Activated effector memory CD4-positive, alpha-beta T cell treated with Interleukin-2 at 50 U/mL for 16 hours (primary cell): Measurements from ENCODE around the gene PPP3CA.

Experiments used
- DNase-seq: peaks from one replicate; pipeline ENCODE4 v3.0.0-alpha.2; 2020

The PPP3CA gene

DNA sequence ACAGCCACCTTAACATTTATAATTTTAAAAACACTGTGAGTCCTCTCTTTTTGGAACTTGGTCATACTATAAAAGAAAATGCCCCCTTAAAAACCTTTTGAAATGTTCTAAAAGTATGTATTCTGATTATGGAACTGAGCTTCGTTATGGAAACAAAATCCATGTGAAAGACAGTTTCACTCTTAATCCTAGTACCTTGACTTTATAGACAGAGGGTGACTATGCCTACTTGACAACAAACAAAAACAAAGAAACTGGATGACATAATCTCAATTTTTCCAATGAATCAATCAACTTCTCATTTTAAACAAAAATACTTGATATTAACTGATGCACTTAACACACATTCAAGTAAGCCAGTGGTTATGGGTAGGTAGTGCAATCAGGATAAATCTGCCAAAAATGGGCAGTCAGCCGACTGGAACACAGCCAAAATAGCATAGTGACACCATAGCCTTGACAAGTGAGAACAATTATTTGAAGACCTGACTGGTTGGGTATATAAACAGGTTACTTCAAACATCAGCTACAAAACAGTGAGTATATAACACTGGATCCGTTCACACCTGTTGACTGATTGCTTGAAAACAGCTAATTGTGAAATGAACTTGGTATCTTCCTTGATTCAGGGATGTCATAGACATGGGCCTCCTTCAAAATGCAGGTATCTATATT lies 265.5 kb downstream of the PPP3CA start:
- DNase-seq = no peak

DNA sequence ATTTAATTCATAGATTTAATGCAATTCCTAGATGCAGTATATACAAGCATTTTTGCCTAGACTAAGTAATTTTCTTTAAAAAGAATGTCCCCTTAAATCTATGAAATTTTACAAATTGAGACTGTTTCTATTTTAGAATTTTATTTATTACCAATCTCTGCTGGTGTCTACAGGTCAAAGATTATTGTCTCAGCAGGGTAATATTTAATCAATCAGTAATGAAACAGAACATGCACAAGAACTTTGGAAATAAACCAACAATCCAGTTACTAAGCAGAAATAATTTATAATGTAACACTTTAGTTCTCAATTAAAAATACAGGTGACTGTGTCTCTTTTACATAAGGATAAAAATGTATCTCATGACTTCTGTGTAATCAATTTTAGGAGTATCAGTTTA lies 266.2 kb downstream of the PPP3CA start:
- DNase-seq = no peak

DNA sequence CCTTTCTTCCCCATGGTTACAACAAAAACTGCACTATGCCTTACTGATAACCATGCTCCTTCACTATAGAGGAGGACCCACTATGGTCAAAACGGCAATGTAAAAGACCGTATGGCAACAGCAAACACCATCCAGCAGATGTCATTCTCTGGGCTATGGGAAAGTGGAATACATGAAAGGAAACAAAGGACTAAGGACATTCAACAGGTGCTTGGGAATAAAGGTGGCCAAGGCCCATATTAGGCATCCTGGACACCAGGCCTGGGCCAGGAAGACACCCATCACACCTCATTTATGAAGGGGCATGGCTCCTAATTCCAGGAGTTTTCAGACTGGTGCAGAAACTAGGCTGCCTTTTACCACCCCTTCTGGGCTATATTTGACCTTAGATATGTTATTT lies 268.4 kb downstream of the PPP3CA start:
- DNase-seq = no peak

DNA sequence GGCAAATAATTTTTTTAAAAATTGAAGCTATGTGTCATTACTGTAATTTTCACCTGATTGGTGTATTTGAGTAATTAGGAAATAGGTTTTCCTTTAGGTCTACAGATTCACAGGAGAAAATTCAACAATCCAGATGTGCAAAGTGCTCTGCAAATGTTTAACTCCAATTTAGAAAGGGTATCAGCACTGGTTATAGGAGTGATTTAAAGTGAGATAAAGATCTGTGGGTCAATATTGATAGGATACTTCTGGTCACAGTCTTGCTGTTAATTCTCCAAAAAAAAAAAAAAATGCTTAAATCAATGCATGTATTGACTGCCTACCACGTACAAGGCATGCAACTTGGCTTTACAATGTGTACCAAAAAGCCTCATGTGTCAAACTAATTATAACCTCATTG lies 271.3 kb downstream of the PPP3CA start:
- no peak for DNase-seq

DNA sequence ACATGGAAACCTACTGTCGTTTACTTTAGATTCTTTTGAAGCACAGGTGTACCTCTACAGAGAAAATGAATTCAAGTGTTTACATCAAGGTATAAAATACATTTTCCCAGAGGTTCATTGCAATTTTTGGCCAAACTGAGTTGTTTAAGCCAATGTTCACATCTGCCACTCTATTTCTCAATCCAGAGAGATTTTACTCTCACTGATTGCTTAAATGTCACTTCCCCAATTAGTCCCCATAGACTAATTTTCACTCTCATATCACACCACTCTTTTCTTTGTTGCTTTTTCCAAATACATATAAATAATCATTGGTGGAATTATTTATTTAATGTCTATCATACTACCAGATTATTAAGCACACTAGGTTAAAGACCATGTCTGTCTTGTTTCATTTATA lies 271.8 kb downstream of the PPP3CA start:
- no peak for DNase-seq

DNA sequence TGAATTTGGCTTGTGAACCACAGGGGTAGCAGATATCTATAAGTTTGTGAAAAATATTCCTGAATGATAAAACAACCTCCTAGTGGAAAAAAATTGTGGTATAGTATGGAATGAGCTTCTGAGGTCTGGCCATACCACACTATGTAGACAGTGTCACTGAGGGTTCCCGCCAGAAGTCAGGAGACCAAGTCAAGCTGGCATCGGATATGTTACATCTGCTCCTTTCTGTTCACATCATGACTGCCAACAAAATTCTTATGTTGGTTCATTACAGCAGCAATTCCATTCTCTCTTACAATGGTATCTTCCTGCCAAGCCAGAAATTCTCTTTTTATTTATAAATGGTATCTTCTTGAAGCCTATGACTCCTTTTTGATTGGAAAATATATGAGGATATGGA lies 273.0 kb downstream of the PPP3CA start:
- no peak for DNase-seq

DNA sequence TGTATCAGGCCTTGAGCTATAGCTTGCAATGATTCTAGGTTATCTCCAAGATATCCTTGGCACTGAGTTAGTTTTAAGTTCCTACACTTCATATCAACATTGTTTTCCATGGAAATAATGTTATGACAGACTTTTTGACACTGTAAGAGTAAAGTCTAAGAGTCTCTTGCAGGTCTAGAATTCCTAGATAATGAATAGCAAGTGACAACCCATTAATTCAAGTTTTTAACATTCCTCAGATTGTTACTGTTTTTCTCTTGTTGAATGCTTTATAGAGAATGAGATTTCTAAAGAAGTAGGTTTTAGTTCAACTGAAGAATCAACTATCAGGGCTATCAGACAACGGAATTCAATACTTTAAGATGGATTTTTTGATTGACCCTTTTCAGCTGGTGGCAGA lies 276.1 kb downstream of the PPP3CA start:
- no peak for DNase-seq

DNA sequence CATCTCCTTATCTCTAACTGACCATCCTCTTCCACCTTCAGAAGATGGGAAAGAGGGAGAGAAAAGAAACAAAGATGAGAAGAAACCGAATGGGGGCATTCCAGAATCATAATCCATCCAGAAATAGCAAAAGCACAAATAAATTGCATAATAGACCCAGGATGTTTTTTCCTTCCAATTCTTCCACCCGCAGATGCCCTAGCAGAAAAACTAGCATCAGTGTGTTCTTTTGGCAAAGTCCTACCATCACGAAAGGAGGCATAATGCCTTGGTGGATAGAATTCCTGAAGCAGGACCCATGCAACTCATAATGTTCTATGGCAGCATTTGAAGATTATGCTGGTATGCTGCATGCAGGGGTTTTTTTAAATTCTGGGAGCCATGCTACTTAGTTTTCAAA lies 279.2 kb downstream of the PPP3CA start:
- DNase-seq = no peak

DNA sequence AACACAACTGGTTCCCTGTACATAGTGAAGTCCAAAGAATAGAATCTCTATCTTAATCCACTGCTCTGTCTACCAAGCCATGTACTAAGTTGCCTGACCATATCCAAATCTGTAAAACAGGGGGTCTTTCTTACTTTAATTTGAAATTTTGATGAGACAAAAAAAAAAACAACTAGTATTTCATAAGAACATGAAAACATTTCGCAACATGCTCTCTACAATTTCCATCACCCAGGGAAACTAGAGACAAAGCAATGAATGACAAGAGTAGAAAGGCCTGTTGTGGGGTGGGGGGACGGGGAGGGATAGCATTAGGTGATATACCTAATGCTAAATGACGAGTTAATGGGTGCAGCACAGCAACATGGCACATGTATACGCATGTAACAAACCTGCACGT lies 279.9 kb downstream of the PPP3CA start:
- DNase-seq = no peak

DNA sequence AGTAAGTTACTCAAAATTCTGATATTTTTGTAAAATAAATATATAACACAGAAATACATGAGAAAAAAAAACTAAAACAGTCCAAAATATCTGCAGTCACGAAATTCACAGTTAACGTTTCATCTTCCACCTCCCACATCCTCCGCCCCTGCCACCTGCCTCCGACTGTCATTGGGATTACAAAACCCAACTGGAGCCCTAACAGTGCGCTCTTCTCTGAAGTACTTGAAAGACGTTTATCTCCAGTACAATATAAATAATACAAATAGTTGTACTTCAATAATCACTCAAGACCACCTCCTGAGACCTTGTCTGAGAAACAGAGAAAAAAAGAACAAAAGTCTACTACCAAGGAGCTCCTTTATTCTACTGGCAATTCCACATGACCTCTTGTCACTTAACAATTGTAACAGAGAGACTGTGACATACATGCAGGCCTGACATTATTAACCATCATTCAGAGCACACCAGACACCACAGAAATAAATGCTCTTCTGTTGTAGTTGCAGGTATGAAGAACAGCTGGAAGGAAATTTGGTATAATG lies 280.6 kb downstream of the PPP3CA start:
- DNase-seq = no peak

DNA sequence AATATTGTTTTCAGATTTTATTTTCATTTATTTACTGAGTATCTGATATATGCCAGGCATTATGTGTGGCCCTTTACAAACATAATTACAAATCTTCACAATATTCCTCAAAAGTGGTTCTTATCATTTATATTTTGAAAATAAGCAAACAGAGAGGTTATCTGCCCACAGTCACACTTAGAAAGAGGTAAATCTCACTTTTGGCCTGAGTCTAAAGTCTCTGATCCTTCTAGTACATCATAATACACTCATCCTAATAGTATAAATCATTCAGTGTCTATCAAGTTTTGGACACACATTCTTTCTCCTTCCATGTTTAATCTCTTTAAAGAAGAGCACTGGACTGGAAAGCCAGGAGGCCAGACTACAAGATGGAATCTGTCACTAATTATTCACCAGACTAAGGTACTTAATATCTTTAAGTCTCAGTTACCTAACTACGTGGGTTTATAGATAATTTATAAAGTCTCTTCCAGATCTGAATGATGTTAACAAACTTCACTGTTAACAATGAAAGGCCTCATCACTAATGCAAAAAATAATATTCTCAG lies 281.3 kb downstream of the PPP3CA start:
- DNase-seq = no peak

DNA sequence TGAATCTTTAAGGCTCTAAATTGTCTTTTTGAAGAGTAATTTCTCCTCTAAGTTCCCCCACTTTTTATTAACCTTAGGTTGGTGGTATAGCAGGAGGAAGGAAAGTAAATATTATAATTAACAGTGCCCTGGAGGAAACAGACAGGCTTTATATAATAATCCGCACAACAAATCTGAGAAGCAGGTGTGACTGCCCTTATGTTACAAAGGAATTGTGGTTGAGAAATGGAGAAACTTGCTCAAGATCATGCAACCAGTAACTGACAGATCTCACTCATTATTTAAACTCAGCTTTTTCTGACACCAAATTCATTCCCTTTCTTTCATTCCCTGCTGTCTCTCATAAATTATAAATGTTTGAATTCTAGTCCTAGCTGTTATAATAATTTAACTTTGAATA lies 282.0 kb downstream of the PPP3CA start:
- no peak for DNase-seq

DNA sequence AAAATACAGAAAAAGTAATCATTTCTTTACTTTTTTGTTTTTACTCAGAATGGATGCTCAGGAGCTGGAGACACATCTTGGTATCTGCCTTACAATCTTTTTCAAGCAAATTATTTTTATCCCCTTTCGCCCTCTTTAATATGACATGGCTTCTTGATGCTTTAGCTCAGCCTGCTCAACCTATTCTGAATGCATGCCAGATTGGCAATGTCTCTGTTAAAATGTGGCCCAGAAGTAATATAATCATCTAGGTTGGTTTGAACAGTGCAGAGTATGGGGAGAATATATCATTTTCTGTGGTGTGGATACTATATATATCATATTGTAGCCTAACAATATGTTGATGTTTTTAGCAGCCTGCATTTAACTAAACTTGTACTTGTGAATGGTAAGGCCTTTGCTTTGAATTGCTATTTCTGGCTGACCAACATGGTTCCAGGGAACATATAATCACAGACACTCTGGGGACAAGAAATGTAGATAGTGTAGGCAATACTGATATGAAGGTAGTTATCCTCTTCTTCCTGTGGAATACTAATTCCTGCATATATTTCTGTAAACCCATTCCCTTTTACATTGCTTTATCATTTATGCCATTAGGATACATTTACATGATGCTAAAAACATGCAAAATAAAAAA lies 282.7 kb downstream of the PPP3CA start:
- no peak for DNase-seq

DNA sequence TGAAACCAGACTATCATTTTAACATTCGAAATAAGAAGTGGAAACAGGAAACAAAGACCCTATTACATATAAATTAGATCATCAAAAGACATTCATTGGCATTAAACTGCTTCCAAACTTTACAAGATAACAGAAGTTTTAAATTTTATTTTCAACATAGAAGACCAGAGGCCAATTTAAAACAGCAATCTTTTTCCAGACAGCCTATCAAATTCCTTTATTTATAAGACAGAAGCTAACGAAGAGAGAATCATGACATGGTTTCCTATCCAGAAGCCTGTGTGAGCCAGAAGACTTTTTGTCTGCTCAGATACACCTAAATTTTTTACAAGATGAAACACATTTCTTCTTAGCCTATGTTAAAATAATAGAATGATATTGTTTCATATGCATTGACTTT lies 291.9 kb downstream of the PPP3CA start:
- no peak for DNase-seq

DNA sequence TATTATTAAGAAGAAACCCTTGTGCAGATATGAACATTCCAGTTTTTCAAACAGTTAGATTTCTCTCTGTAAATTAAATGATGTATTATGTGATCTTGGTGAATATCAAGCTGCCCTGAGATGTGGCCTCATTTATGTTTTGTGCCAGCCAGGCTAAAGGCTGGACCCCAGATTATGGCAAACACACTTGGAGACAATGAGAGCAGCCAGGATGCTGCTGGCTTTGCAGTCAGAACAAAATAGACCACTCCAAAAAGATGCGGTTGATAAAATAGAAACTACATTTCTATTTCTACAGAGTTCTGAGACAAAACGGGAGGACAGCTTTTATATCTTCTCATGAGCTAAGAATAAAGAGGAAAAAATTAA lies 296.5 kb downstream of the PPP3CA start:
- DNase-seq = no peak

DNA sequence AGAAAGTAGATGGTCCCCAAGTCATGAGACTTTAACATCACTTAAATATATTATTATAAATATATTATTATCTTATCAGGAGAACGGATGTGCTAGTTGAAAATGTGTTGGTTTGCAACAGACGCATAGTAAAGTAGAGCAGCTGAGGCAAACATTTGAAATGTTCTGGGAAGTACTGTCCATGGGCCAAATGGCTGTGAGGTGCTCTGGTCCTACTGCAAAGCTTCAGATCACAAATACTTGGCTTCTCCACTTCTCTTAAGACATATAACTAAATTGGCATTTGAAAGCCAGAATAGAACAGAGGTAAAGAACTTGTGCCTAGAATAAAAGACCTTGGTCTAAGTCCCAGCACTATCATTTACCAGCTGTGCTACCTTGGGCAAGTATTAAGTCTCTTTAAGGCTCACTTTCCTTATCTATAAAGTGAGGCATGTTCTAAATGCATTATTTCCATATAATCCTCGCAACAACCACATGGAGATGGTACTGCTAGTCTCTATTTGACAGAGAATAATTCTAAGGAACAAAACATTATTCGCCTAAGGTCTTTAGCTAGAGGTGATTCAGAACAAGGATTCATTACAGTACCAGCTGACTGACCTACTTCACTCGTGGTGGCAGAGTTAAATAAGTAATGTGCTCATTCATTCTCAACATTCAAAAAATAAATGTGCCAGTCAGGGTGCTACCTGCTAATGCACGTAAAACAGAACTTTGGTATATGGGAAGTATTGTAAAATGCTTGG lies 297.1 kb downstream of the PPP3CA start:
- DNase-seq = no peak

DNA sequence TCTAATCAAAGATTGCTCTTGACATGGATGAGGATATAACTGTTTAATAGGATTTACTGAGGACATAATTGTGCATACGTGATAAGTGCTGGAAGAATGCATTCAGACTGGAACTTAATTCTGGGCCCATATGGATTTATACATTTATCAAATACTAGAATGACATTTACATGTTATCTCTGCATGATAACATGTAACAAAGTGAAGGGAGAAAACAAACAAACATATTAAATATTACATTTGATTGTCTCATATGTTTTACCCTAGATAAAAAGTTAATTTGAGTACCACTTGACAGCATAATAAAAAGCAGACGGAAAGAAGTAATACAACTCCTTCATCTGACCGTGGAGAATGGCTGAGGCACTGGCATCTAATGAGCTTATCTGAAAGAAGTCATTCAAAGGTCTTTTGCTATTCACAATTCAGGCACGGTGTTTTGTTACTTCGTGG lies 297.8 kb downstream of the PPP3CA start:
- DNase-seq = no peak

DNA sequence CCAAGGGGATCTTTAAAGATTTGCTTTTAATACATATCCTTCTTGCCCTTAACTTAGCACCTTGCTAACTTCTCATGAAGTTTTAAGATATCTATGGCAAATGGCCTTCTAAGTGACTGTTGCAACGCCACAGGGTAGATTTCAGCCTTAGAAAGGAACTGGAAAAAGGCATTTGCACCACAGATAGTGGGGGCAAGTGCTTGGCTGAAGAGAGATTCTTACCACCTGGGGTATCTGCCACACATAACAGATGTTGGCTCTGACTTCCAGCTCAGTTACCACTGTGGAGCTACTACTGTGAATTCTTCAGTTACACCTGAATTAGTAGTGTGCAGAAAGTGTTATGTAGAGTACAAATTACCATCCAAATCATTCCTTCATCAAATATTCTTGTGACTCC lies 302.6 kb downstream of the PPP3CA start:
- DNase-seq = no peak

DNA sequence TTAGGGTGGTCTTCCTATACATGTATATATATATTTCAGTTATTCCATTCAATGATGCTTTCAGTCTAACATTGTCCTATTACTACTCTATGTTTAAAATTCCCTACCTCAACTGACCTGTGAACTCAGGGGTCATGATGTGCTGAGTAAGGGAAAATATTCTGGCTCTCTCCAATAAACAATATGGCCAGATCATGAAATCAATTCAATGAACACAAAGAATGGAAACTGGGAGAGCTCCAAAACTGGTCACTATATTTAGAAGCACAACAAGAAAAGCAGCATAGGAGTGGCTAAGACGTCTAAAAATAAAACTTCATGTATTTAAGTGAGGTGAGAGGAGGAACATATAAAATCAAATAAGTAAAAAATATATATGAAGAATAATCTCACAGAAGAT lies 304.5 kb downstream of the PPP3CA start:
- no peak for DNase-seq

DNA sequence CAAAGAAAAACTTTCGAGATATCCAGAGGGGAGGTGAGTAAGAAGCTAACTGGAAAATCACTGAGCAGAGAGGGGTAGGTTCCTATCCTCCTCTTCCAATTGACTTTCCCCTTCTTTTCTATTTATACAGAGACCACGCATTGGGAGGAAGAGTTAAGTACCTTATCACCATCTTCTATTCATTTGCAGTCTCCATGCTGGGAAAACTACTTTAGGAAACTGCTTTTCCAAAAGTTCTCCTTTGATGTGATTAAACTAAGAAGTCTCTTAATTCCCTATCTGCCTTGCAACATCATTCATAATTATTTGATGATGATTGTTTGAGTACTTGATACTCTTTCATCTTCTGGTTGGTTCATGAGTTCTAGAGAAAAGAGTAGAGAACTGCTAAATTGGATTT lies 306.6 kb downstream of the PPP3CA start:
- DNase-seq = no peak

DNA sequence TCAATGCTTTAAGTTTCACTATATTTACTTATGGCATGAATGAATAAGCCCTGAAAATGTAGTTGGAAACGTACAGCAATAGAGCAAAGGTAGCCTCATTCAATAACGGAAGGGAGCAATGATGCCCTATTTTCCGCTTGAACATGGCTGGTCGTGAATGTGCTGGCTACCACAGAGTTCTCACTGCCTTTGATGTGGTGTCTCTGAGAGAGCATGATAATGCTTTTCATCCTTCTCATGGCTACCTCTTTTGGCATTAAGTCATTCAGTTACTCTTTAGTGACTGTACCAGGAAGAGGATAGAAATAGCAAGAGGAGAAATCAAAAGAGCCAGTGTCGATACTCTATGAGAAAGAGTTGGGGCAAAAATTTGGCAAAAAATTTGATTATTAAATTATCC lies 308.0 kb downstream of the PPP3CA start:
- DNase-seq = peak; percentile 33

DNA sequence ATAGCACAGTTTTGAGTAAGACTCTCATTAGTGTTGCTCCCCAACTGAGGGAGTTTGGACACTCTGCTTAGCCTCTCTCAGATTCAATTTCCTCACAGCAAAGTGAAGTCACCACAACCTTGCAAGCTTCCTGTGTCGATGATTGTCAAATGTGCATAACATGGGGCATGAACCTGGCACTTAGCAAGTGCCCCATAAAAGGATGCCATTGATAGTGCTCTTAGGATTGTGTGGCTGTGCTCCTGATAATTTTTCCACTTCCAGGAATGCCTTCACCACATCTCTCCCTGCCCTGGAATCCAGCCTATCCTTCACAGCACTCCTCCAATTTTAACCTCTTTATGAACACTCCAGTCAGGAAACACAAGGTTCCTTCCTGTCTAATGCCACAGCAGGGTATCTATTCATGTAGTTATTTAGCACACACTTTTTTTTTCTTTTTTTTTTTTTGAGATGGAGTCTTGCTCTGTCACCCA lies 309.4 kb downstream of the PPP3CA start:
- no peak for DNase-seq

DNA sequence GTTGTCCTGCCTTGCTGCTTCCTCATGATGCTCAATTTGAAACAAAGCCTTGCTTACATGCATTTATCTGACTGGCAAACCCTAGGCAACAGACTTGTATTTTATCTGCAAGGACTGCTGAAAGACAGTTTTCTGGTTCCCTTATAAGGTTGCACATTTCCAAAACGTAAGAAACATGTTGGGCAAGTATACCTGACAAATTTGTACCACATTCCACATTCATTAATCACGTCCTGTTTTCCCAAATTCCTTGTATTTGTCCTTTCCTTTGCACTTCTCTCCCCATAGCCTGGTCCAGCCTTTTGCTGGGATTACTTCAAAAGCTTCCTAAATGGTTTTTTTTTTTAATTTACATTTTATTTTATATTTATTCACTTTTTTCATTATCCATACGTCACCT lies 310.1 kb downstream of the PPP3CA start:
- DNase-seq = no peak

DNA sequence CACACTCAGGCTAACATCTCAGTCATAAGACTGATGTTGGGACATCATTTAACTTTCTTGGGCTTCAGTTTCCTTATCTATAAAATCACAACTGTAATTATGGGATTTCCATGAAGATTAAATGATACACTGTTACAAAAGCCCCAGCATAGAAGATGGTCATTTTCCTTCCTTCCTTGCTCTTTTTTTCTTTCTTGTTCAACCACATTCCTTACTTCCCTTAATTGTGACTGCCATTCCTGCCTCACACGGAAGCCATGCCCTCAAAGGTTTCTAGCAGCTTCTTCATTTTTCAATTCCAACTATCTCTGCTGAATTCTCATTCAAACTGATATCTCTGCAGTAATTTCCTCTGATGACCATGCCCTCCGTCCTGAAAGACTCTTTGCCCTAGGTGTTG lies 311.8 kb downstream of the PPP3CA start:
- no peak for DNase-seq
